H1 (cell line): ENCODE data around the gene PLEKHG5. TPM values are rescaled to one million over a fixed set of nuclear protein-coding genes. Genes with fewer than 3 reads are reported as not detected.

Experiments used
- ATF2 ChIP-seq: IDR thresholded peaks from 2 replicates; pipeline ENCODE4 v1.6.1; 2012; ENCODE audit warnings: low read length, inconsistent platforms
- BACH1 ChIP-seq: IDR thresholded peaks from 2 replicates; pipeline ENCODE4 v1.6.1; 2012; ENCODE audit warnings: low read length, improper control_type of control experiment
- CHD2 ChIP-seq: IDR thresholded peaks from 2 replicates; pipeline ENCODE4 v1.6.1; 2012; ENCODE audit warnings: low read length, improper control_type of control experiment
- CREB1 ChIP-seq: IDR thresholded peaks from 2 replicates; pipeline ENCODE4 v1.6.1; 2012; ENCODE audit warnings: inconsistent platforms
- E2F6 ChIP-seq: IDR thresholded peaks from 2 replicates; pipeline ENCODE4 v1.6.1; 2012; ENCODE audit warnings: inconsistent platforms
- FOSL1 ChIP-seq: IDR thresholded peaks from 2 replicates; pipeline ENCODE4 v1.6.1; 2011; ENCODE audit warnings: mild to moderate bottlenecking, low read depth, low read length, moderate library complexity; ENCODE audit not compliant: insufficient read depth
- GABPA ChIP-seq: IDR thresholded peaks from 2 replicates; pipeline ENCODE4 v1.6.1; 2011; ENCODE audit warnings: mild to moderate bottlenecking, low read length, moderate library complexity, borderline replicate concordance; ENCODE audit not compliant: insufficient read depth
- HDAC6 ChIP-seq: IDR thresholded peaks from one replicate; pipeline ENCODE4 v1.7.1; 2012; ENCODE audit warnings: low read depth, mild to moderate bottlenecking, inconsistent platforms, low read length, moderate library complexity
- JUN ChIP-seq: IDR thresholded peaks from 2 replicates; pipeline ENCODE4 v1.6.1; 2011; ENCODE audit warnings: low read depth, mild to moderate bottlenecking, improper control_type of control experiment, low read length
- JUND ChIP-seq: IDR thresholded peaks from 2 replicates; pipeline ENCODE4 v1.6.1; 2011; ENCODE audit warnings: mild to moderate bottlenecking, improper control_type of control experiment, low read length
- MAX ChIP-seq: IDR thresholded peaks from 2 replicates; pipeline ENCODE4 v1.6.1; 2012; ENCODE audit warnings: inconsistent platforms
- POLR2A ChIP-seq, 2 experiments: IDR thresholded peaks; 1 replicate in 1 of 2; 2 replicates in 1 of 2; pipeline ENCODE4 v1.6.1; 2011; ENCODE audit warnings: low read depth in 2 of 2, low read length in 2 of 2, mild to moderate bottlenecking in 2 of 2; ENCODE audit errors: control extremely low read depth in 1 of 2
- RAD21 ChIP-seq, 2 experiments: IDR thresholded peaks in 1 of 2; conservative IDR thresholded peaks in 1 of 2; 2 replicates each; pipeline ENCODE4 v1.6.1; 2011; ENCODE audit warnings: low read depth in 2 of 2, low read length in 2 of 2, improper control_type of control experiment in 1 of 2, inconsistent platforms in 1 of 2, mild to moderate bottlenecking in 1 of 2, moderate library complexity in 1 of 2
- RBBP5 ChIP-seq: IDR thresholded peaks from 2 replicates; pipeline ENCODE4 v1.7.1; 2012; ENCODE audit warnings: low read depth, mild to moderate bottlenecking, inconsistent platforms, low read length, moderate library complexity, borderline replicate concordance
- RXRA ChIP-seq: IDR thresholded peaks from 2 replicates; pipeline ENCODE4 v1.6.1; 2011; ENCODE audit warnings: low read depth, mild to moderate bottlenecking, low read length, moderate library complexity; ENCODE audit not compliant: insufficient read depth
- SAP30 ChIP-seq: fragments of 300-600 bp; sonication (generic); IDR thresholded peaks from 2 replicates; pipeline ENCODE4 v1.7.1; 2012; ENCODE audit warnings: low read length, moderate library complexity, mild to moderate bottlenecking, inconsistent platforms; ENCODE audit not compliant: insufficient read depth, insufficient replicate concordance
- TEAD4 ChIP-seq: IDR thresholded peaks from 2 replicates; pipeline ENCODE4 v1.6.1; 2012; ENCODE audit warnings: low read depth, low read length, inconsistent platforms, mixed read lengths
- USF2 ChIP-seq: IDR thresholded peaks from 2 replicates; pipeline ENCODE4 v1.6.1; 2011; ENCODE audit warnings: low read length, improper control_type of control experiment
- polyA plus RNA-seq, 7 experiments: library from polyadenylated mRNA; depleted of rRNA in 3 of 7; stranded (reverse) in 5 of 7; unstranded in 2 of 7; fragments of >200 nt in 5 of 7; fragments of 200-250 nt in 2 of 7; gene quantifications; 1 replicate in 5 of 7; 2 replicates in 1 of 7; 4 replicates in 1 of 7; pipeline versions ENCODE4 v1.2.1 to v1.2.3, GENCODE V29; 2011 to 2013; ENCODE audit warnings: missing spikeins in 2 of 7, mixed read lengths in 2 of 7
- total RNA-seq: library from RNA; stranded (reverse); fragmentation: NEBNext Ultra II Directional; extraction: Animal tissue kit (Norgen Biotek cat#: 25700); gene quantifications from 2 replicates; pipeline ENCODE4 v1.2.1, GENCODE V29; 2021

The PLEKHG5 gene
- total and polyA plus RNA-seq, 2 of the 8 experiments (the other 6 are each of a cell fraction or from before 2014, with no cell fraction given), result 10.4 to 13.8 TPM

GRCh38 chr1:6454856-6455751 is 36.4 kb downstream of the PLEKHG5 start (continued):
- TF ChIP-seq RXRA, result no peak
- TF ChIP-seq JUND, result no peak
- TF ChIP-seq POLR2A (IDR thresholded peaks at IDR 0.05; ENCODE audit: control extremely low read depth in 1 of 2, low read depth in 2 of 2, low read length in 2 of 2), result no peak
- TF ChIP-seq RBBP5, result peak; percentile 23; the same call in 1 of the 2 replicates
- no peak for TF ChIP-seq JUN
- no peak for TF ChIP-seq SAP30
- TF ChIP-seq ATF2, result no peak
- peak; percentile 78; the same call in 1 of the 2 replicates for TF ChIP-seq E2F6
- TF ChIP-seq CREB1, result peak; percentile 20; the same call in 1 of the 2 replicates
- no peak for TF ChIP-seq FOSL1
- no peak for TF ChIP-seq TEAD4
- TF ChIP-seq GABPA, result no peak; the same call in 1 of the 2 replicates
- TF ChIP-seq USF2, result no peak
- no peak for TF ChIP-seq CHD2
- peak; percentile 80 for TF ChIP-seq MAX
- no peak for TF ChIP-seq HDAC6
- peak; percentile 21; the same call in 1 of the 2 replicates for TF ChIP-seq BACH1
- peak in 1 of 2 experiments; percentile 3; a peak in 1 of 4 replicates for TF ChIP-seq RAD21 (IDR thresholded peaks at IDR 0.05 in 1 of 2, conservative IDR thresholded peaks at IDR 0.05 in 1 of 2; ENCODE audit: low read depth in 2 of 2, low read length in 2 of 2)
- TF ChIP-seq, all 59 proteins: peak for 10
